ENCODE data around the gene CECR2.

DNA sequence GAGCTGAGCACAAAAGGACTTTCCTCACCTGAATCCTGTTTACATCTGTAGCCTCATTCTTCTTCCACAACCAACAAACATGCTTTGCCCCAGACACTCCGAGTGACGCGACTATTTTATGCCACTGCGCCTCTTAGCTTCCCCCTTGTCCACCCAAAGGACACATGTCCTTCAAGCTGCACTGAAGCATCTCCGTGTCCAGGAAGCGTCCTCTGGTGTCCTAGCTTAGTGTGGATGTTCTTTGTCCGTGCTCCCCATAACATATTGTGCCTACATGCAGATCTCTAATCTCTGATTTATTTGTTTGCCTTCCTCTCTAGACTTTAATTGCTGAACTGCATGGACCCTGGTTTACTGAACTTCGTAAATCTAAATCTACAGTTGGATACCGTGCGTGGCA is 20.1 kb upstream of the CECR2 start:
- TF ChIP-seq GLIS3 (CRISPR knock-in tag; IDR thresholded peaks at IDR 0.05) (no peak), ZNF8 (CRISPR knock-in tag; IDR thresholded peaks at IDR 0.05) (no peak), ZFP3 (CRISPR knock-in tag; IDR thresholded peaks at IDR 0.05) (no peak), ESRRG (CRISPR knock-in tag; IDR thresholded peaks at IDR 0.05) (no peak)
- TF ChIP-seq, protein P1, sequence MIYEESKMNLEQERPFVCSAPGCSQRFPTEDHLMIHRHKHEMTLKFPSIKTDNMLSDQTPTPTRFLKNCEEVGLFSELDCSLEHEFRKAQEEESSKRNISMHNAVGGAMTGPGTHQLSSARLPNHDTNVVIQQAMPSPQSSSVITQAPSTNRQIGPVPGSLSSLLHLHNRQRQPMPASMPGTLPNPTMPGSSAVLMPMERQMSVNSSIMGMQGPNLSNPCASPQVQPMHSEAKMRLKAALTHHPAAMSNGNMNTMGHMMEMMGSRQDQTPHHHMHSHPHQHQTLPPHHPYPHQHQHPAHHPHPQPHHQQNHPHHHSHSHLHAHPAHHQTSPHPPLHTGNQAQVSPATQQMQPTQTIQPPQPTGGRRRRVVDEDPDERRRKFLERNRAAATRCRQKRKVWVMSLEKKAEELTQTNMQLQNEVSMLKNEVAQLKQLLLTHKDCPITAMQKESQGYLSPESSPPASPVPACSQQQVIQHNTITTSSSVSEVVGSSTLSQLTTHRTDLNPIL (CRISPR knock-in tag; IDR thresholded peaks at IDR 0.05; ENCODE audit: low read depth): no peak
- TF ChIP-seq, protein P2, sequence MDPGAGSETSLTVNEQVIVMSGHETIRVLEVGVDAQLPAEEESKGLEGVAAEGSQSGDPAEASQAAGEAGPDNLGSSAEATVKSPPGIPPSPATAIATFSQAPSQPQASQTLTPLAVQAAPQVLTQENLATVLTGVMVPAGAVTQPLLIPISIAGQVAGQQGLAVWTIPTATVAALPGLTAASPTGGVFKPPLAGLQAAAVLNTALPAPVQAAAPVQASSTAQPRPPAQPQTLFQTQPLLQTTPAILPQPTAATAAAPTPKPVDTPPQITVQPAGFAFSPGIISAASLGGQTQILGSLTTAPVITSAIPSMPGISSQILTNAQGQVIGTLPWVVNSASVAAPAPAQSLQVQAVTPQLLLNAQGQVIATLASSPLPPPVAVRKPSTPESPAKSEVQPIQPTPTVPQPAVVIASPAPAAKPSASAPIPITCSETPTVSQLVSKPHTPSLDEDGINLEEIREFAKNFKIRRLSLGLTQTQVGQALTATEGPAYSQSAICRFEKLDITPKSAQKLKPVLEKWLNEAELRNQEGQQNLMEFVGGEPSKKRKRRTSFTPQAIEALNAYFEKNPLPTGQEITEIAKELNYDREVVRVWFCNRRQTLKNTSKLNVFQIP (CRISPR knock-in tag; IDR thresholded peaks at IDR 0.05; ENCODE audit: borderline replicate concordance, low read depth): no peak

All from SK-N-SH treated with all-trans-retinoic acid at 6 μM for 48 hours (cell line).